Stomach (tissue), 4 donors: ENCODE data around the gene PPP1R3G.

Experiments
- CTCF ChIP-seq, 7 experiments: fragments of 450-650 bp in 4 of 7; fragments of 200-600 bp in 3 of 7; sonication (generic) in 3 of 7; IDR thresholded peaks; one replicate each; pipeline ENCODE4 v1.5.1; 2016 to 2019; ENCODE audit warnings: antibody characterized with exemption in 7 of 7, control low read depth in 2 of 7, mild to moderate bottlenecking in 1 of 7
- EP300 ChIP-seq: sonication (generic); formaldehyde crosslinking; IDR thresholded peaks from one replicate; pipeline ENCODE4 v1.6.1; 2017; ENCODE audit warnings: antibody characterized with exemption
- POLR2A ChIP-seq, 4 donors: fragments of 450-650 bp; IDR thresholded peaks; one replicate each; pipeline ENCODE4 v1.6.1; 2016; ENCODE audit warnings: antibody characterized with exemption in 4 of 4, control low read depth in 2 of 4, mild to moderate bottlenecking in 1 of 4, moderate library complexity in 1 of 4
- POLR2AphosphoS5 ChIP-seq, 3 donors: sonication (generic); formaldehyde crosslinking; IDR thresholded peaks; one replicate each; pipeline ENCODE4 v1.6.1; 2016; ENCODE audit warnings: antibody characterized with exemption in 3 of 3

- TF ChIP-seq POLR2AphosphoS5 (IDR thresholded peaks at IDR 0.05), result no peak
- TF ChIP-seq CTCF (IDR thresholded peaks at IDR 0.05), result no peak
- no peak for TF ChIP-seq POLR2A (IDR thresholded peaks at IDR 0.05)
- TF ChIP-seq EP300, result no peak
Observed at GRCh38 chr6:5082487-5083306, 2.4 kb upstream of the PPP1R3G start.
